GM19438 (cell line): ENCODE results near the gene KAT8.
A peak's percentile ranks its signal among the peaks of the same experiment; 100 is the strongest.
"Not testable (repeated sequence)": the region's sequence is repeated elsewhere in the genome, so short reads cannot be mapped to it uniquely, and the experiment has no call there.

Source experiments
- ATAC-seq: cut with Tn5 transposase; IDR thresholded peaks from one replicate; pipeline ENCODE4 v1.9.1; 2021; ENCODE audit warnings: low read depth; ENCODE audit not compliant: unreplicated experiment

Gene KAT8

DNA sequence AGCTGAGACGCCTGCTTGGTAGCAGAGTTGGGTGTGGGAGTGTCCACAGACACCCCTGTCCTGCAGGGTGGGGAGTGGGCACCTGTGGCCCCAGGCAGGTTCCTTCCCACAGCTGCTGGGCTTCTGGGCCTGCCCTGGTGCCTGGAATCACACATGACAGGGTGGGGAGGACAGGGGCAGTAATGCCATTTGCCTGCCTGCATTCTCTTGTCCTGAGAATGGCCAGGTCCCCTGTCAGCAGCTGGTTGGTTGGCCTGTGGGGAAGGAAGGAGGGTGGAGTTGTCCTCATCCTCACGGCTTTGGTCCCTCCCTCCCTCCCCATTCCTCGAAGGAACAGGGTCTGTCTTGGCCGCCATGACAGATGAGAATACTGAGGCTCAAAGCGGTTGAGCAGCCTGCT is 33.9 kb upstream of the KAT8 start:
- ATAC-seq: no peak

DNA sequence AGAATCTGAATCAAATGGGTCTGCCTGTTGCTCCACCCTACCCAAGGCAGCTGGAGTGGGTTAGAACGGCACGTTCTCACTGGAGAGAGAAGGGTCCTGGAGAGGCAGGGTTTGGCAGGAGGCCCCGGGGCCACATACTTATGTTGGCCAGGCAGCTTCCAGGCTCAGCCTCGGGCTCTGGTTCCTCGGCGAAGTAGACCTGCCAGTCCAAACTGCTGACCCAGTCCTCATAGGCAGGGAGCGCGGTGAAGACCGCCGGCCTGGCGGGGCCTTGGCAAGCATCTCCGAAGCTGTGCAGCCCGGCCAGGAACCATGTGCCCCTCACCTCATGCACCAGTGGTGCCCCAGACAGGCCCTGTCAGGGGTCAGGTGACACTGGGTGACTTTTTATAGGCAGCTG is 33.5 kb upstream of the KAT8 start:
- ATAC-seq: no peak

DNA sequence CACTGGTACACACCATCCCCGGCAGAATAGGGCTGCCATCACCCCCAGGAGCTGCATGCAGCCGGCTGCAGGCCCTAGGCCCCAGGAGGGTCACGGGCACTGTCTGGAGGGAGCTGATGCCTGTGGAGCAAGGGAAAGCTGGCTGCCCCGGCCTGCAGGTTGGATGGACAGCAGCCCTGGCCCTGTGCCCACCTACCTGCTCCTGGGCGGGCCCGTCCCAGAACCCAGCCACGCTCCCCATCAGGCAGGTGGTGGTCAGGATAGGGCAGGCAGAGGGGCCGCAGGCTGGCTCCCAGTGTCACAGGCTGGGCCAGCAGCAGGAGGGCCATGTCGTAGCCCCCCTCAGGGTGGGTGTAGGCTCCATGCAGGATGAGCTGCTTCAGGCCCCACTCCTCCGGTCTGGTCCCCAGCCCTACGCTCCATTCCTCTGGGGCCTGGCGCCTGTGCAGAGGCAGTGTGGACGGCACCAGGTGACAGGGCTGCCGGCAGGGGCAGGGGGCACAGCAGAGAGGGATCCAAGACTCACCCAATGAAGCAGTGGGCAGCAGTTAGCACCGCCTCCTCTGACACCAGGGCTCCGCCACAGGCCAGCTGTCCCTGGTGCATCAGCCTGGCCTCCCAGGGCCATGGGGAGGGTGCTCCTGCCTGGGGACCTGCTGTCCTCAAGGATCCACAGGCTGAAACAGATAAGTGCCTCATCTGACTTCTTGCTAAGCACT is 32.7 kb upstream of the KAT8 start:
- no peak for ATAC-seq

DNA sequence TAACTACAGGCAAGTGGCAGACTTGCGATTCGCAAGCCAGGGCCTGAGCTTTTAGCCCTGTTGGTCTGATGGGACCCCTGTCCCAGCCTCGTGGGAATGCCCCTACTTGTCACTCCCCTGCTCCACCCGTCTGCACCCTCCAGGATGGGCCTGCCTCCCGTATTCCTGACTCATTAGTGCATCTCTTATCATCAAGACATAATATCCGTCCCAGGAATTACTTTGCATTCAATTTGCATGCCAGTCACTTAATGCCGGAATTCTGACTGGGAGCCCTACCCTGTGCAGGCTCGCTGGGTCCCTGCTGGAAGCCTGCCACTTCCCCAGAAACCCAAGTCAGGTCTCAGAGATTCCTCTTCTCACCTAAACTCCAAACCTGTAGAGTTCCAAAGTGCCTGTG is 32.1 kb upstream of the KAT8 start:
- no peak for ATAC-seq

DNA sequence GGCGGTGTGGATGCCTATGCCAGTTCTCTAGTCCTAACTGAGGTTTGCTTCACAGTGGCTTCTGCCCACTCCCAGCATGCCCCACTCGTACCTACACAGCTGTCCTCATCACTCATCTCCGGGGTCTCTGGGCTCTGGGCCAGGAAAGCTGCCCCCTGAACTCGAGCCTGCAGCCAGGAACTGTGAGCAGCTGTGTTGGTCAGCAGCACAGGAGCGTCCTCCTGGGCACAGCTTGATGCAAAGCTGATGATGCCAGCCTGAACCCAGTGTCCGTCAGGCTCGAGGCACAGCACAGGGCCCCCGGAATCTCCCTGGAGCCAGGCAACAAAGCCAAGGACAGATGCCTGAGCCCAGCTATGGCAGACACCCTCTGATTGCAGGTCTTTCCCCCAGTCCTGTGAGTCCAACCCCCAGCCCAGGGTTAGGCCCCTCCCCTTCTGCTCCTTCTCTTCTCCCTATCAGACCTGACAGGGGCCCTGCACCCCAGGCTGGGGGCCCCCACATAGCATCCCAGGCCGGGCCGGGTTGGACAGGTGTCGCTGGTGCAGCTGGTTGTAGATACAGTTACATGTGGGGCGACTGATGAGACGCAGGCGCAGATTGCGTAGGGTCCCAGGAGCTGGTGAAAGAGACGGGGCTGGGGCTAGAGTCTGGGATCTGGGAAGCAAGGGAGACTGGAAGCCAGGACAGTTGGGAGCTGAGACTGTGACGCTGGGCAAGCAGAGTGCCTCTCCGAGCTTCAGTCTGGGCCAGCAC is 31.4 kb upstream of the KAT8 start:
- no peak for ATAC-seq

DNA sequence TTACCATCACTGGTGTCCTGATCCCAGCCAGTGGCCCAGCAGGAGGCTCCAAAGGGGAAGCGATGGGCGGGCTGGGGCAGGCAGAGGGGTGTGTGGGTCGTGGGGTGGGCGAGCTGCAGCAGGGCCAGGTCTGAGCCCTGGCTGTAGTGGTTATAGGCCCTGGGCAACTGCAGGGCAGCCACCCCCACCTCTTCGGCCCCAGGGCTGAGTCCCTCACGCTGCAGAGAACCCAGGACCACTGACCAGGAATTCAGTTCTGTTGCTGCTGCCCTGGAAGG is 30.9 kb upstream of the KAT8 start:
- ATAC-seq: no peak

DNA sequence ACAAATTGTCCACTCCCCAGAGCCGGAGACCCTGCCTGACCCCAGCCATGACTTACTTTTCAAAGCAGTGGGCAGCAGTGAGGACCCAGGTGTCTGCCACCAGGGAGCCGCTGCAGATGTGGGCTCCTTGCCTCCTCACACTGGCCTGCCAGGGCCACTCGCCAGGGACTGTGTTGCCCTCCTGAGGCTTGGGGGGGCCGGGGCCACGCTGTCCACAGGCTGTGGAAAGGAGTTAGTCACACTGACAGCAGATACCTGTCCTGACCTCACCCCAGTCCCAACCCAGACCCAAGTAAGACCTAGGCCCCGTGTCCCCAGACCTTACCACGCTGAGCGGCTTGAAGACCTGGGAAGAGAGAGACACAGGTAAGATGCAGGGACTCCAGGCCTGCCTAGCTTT is 30.0 kb upstream of the KAT8 start:
- no peak for ATAC-seq

DNA sequence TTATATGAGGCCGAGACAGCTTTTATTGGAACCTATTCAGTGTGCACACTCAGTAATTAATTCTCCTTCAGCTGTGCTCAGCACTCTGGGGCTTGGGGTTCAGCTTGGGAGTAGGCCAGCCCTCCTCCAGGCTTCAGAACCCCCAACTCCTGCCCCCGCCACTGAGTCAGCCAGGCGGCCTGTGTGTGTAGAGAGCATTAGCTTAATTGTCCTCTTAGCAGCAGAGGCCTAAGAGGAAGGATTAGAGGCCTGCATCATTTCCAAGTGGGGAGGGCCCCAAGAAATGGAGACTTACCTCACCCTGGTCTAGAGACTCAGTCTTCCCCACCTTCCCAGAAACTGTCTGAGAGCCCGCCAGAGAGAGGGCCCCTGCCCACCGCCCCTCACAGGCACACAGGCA is 29.5 kb upstream of the KAT8 start:
- ATAC-seq: no peak

DNA sequence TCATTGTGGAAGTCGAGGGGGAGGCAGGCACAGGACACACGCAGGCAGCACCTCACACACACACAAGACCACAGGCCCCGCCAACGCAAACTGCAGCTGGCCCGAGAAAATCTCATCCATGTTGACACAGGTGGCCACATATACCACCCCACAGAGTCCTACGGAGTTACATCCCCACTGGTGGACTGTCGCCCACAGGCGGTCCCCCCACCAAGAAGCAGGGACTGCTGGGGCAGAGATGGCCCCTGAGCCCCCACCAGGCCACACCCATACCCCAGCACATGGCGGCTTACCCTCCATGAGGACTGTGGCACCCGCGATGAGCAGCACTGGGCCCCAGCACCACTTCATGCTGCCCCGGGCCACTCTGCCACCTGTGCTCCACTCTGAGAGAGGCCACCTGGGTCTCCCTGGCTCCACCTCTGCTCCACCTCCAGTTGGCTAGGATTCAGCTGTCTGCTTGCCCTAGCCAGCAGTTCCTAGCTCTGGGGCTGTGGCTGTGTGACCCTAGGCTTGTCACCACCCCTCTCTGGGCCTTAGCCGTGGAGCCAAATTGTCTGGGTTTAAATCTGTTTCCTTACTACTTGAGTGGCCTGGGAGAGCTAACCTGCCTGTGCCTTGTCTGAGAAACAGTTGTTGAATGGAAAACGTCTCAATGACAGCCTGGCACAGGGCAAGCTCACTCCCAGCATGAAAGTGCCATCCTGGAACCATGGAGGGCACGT is 28.8 kb upstream of the KAT8 start, which contains the start of gene PRSS53:
Gene PRSS53 (minus strand): TSS at position 485 of the 725 bp plus-strand sequence. CDS start 134 bp downstream, at position 351.
- no peak for ATAC-seq

DNA sequence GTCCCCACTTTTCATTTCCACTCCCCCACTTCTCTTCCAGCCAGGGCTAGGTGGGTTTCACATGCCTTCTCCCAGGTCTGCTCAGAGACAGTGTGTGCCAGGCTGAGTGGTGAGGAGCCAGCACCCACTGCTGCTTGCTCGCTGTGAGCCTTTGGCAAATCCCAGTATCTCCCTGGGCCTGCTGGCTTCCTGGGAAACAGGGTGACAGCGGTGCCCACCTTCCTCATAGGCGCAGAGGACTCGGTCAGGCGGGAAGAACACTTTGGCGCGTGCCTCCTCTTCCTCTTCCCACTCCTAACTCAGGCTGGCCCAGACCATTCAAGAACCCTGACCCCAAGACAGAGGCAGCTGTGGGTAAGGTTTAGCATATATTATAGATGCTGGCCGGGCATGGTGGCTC is 28.3 kb upstream of the KAT8 start:
- no peak for ATAC-seq

DNA sequence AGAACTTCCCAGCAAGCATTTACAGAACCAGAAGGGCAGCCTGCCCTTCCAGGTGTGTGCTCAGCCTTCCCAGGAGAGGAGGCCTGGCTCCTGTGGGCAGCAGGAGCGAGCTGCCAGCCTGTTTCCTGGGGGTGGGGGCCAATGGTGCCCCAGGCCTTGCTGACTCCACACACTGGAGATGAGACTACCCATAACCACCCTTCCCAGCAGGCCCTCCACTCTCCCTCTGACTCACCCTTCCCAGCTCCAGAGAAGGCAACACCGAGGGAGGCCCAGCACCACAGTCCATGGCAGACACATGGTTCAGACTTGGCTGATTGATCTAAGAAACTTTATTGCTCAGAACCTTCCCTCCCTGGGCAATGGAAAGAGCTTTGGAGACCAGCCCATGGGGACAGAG is 26.9 kb upstream of the KAT8 start:
- ATAC-seq: no peak

DNA sequence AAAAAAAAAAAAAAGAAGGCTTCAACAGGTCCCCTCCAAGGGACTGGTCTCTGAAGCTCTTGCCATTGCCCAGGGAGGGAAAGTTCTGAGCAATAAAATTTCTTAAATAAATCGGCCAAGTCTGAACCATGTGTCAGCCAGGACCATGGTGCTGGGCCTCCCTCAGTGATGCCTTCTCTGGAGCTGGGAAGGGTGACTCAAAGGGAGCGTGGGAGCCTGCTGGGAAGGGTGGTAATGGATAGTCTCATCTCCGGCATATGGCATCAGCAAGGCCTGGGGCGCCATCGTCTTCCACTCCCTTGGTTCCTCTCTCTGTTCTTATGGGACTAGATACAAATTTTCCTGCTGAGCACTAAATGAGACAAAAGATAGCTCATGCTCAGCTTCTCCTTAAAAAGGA is 25.1 kb upstream of the KAT8 start:
- ATAC-seq: no peak

DNA sequence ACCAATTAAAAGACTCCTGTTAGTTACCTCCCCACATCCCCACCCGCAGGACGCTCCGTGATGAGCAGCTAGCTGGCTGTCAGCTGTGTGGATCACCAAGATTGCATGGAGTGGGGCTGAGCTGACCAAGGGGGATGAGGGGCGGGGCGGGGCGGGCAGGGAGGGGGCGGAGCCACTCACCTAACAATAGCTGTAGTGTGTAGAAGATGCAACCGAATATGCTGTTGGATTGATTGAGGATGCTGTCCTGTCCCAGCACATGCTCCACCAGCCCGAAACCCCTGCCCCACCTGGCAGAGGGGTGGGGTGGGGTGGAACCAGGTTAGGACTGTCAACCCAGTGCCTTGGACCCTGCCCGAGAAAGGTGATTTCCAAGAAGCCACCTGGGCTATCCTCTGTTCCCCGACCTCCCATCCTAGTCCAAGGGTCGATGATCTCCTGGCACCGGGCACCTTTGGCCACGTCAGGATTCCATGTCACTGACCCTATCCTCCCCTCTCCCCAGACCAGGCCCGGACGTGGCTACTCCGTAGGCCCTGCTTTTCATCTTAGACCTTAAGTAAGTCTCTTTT is 24.2 kb upstream of the KAT8 start:
- ATAC-seq: no peak

DNA sequence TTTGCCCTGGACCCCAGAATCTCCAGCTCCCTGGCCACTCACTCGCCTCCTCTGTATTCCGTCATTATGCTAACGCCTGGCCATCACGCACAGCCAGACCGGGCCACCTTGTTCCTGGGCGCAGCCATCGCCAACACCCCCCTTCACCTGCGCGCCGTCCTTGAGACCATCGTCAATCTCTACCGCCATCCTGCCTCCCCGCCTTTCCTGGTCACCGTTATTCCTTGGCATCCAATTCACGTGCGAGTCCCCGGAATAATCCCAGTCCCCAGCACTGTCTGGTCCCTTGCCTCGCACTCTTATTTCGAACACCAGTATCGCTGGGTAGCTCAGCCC is 23.4 kb upstream of the KAT8 start:
- ATAC-seq: no peak

DNA sequence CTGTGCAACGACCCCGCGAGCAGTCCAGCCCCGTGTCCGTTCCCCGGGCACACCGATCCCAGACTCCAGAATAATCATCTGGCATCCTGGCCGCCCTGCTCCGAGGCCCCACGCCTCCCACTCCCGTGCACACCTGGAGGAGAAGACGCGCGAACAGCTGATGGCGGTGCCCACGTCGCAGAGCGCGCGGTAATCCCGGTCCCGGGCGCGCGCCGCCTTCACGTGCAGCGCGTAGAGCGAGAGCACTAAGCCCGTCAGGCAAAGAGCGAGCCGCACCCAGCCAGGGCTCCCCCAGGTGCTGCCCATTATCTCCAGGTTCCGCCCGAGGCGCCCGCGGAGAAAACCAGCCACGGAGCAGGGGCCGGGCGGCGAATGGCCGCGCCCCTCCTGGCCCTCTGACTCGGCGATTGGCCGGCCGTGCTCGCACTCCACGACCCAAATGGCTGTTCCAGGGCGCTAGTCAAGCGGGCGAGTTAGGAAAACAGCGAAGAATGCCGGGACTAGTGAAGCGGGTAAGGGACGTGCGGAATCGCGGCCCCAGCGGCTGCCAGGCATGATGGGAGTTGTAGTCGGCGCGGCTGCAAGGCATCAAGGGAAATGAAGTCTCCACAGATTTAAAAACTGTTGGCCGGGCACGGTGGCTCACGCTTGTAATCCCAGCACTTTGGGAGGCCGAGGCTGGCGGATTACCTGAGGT is 22.9 kb upstream of the KAT8 start, which contains the start of gene VKORC1:
Gene VKORC1 (minus strand): TSS at position 374 of the 697 bp plus-strand sequence. CDS start 68 bp downstream, at position 306.
- ATAC-seq: peak; percentile 82

DNA sequence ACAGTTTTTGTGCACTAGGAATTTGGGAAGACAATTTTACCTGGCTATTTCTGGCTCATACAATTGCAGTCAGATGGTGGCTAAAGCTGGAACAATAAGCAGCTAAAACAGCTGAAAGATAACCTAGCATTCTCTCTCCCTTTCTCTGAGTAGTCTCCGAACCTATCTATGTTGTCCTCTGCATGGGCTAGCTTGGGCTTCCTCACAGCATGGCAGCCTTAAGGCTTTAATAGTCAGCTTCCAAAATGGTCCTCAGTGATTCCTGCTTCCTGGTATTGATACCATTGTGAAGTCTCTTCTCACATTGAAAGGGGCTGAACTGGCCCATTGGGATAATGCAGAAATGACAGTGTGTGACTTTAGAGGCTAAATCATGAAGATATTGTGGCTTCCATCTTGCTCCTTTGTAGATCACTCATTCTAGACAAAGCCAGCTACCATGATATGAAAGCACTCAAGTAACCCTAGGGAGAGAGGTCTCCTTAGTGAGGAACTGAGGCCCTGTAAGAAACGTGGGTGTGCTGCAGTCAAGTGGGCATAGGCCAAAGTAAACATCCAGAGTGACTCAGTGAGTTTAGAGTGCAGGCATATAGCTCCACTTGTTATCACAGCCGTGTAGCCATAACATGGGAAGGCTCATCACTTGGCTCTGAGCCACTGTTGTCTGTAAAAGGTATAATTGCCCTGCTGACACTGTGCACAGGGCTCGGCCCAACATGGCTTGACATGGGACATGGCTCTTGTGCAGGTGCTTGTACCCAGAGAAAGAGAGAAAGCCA is 17.4 kb upstream of the KAT8 start:
- ATAC-seq: no peak

DNA sequence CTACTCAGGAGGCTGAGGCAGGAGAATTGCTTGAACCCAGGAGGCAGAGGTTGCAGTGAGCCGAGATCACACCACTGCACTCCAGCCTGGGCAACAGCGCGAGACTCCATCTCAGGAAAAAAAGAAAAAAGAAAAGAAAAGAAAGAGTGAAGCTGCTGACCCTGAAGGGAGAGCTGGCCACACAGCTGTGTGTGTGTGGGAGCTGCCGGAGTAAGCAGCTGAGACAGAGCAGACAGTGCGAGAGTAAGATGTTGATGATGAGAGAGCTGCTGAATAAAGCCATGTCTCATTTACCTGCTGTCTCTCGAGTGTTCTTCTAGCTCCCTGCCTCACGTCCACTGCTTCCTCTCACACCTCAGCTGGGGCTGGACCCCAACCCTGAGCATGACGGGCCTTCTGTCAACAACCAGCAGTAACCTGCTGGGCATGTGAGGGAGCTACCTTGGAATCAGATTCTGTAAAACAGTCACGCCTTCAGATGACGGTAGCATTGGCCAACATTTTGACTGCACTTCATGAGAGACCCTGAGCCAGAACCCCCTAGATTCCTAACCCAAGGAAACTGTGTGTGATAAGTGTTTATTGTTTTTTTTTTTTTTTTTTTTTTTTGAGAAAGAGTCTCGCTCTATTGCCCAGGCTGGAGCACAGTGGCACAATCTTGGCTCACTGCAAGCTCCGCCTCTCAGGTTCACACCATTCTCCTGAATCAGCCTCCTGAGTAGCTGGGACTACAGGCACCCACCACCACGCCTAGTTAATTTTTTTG is 16.4 kb upstream of the KAT8 start:
- ATAC-seq: not testable (repeated sequence)

DNA sequence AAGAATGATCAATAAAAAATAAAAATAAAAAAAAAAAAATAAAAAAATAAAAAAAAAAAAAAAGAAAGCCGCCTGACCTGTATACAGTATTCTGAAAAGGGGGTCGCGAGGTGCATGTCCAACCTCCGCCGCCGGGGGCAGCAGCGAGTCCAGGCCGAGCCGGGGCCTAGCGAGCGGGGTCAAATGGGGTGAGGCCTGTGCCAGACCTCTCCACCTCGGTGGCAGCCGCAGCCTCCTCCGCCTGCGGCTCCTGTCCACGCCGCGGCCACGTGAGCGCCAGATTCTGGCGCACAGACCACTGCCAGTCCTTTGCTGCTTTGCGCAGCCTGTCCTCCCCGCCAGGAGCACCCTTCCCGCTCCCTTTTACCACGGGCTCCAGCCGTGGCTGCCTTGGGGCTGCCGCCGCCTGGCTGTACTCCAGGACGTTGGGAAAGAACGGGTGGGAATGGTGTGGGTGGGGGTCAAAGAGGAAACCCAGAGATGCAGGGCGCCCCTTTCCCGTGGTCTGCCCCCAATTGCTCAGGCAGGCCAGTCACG is 11.7 kb upstream of the KAT8 start:
- no peak for ATAC-seq
